ENCODE data around the gene RBFOX2.

DNA sequence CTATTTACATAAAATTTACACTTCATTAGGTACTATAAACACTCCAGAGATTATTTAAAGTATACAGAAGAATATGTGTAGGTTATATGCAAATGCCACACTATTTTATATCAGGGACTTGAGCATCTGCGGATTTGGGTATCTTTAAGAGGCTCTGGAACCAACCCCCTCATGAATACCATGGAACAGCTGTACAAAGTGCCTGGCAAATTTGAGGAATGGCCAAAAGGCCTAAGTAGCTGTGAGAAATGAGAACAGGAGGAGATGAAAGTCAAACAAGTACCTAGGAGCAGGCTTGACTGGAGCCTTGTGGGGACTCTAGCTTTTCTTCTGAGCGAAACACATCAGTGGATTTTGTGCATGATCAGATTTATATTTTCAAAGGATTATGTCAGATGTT lies 149.3 kb downstream of the RBFOX2 start:
- no peak for TF ChIP-seq SIN3A (IDR thresholded peaks at IDR 0.05; ENCODE audit: borderline replicate concordance, insufficient read depth, low read depth, low read length)
- TF ChIP-seq, protein P1, sequence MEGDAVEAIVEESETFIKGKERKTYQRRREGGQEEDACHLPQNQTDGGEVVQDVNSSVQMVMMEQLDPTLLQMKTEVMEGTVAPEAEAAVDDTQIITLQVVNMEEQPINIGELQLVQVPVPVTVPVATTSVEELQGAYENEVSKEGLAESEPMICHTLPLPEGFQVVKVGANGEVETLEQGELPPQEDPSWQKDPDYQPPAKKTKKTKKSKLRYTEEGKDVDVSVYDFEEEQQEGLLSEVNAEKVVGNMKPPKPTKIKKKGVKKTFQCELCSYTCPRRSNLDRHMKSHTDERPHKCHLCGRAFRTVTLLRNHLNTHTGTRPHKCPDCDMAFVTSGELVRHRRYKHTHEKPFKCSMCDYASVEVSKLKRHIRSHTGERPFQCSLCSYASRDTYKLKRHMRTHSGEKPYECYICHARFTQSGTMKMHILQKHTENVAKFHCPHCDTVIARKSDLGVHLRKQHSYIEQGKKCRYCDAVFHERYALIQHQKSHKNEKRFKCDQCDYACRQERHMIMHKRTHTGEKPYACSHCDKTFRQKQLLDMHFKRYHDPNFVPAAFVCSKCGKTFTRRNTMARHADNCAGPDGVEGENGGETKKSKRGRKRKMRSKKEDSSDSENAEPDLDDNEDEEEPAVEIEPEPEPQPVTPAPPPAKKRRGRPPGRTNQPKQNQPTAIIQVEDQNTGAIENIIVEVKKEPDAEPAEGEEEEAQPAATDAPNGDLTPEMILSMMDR (IDR thresholded peaks at IDR 0.05), result no peak
- no peak for TF ChIP-seq POLR2AphosphoS5 (IDR thresholded peaks at IDR 0.05; ENCODE audit: low read depth, low read length)
- TF ChIP-seq, protein P2, sequence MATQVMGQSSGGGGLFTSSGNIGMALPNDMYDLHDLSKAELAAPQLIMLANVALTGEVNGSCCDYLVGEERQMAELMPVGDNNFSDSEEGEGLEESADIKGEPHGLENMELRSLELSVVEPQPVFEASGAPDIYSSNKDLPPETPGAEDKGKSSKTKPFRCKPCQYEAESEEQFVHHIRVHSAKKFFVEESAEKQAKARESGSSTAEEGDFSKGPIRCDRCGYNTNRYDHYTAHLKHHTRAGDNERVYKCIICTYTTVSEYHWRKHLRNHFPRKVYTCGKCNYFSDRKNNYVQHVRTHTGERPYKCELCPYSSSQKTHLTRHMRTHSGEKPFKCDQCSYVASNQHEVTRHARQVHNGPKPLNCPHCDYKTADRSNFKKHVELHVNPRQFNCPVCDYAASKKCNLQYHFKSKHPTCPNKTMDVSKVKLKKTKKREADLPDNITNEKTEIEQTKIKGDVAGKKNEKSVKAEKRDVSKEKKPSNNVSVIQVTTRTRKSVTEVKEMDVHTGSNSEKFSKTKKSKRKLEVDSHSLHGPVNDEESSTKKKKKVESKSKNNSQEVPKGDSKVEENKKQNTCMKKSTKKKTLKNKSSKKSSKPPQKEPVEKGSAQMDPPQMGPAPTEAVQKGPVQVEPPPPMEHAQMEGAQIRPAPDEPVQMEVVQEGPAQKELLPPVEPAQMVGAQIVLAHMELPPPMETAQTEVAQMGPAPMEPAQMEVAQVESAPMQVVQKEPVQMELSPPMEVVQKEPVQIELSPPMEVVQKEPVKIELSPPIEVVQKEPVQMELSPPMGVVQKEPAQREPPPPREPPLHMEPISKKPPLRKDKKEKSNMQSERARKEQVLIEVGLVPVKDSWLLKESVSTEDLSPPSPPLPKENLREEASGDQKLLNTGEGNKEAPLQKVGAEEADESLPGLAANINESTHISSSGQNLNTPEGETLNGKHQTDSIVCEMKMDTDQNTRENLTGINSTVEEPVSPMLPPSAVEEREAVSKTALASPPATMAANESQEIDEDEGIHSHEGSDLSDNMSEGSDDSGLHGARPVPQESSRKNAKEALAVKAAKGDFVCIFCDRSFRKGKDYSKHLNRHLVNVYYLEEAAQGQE (IDR thresholded peaks at IDR 0.05; ENCODE audit: insufficient read depth in 1 of 2, low read depth in 2 of 2, low read length in 1 of 2), result no peak
- no peak for TF ChIP-seq TCF7L2 (IDR thresholded peaks at IDR 0.05; ENCODE audit: low read depth, low read length)

Measured in Panc1 (cell line).